Right atrium auricular region (tissue), 2 donors: Measurements from ENCODE around the gene XRCC5. TPM values are rescaled to one million over a fixed set of nuclear protein-coding genes. Genes with fewer than 3 reads are reported as not detected.

Experiments used
- DNase-seq: peaks from one replicate; pipeline ENCODE4 v3.0.0-alpha.2; 2019; ENCODE audit warnings: low spot score
- H3K27ac ChIP-seq, 2 donors: fragments of 200-600 bp; sonication (generic); 1 replicate in 1 of 2; 2 replicates in 1 of 2; pipeline ENCODE4 v1.5.1; 2016 to 2019
- H3K27me3 ChIP-seq, 2 donors: fragments of 200-600 bp; sonication (generic); one replicate each; pipeline versions ENCODE4 v1.5.1 to v1.6.0; 2017 to 2019
- H3K36me3 ChIP-seq: fragments of 200-600 bp; sonication (generic); one replicate; pipeline ENCODE4 v1.5.1; 2016
- H3K4me1 ChIP-seq, 2 donors: fragments of 200-600 bp; sonication (generic); one replicate each; pipeline versions ENCODE4 v1.5.1 to v1.6.0; 2017 to 2019
- H3K4me3 ChIP-seq, 2 donors: fragments of 200-600 bp; sonication (generic); 1 replicate in 1 of 2; 2 replicates in 1 of 2; pipeline ENCODE4 v1.5.1; 2017 to 2019; ENCODE audit warnings: mild to moderate bottlenecking in 1 of 2, moderate library complexity in 1 of 2
- H3K9me3 ChIP-seq, 2 donors: fragments of 200-600 bp; sonication (generic); one replicate each; pipeline ENCODE4 v1.5.1; 2019
- total RNA-seq, 2 donors: library from RNA; depleted of rRNA; stranded (reverse); fragments of >200 nt; gene quantifications; one replicate each; pipeline ENCODE4 v1.1.0, GENCODE V29; 2016
- TF ChIP-seq, protein P1 (sequence below), 2 donors: fragments of 200-600 bp; sonication (generic); IDR thresholded peaks; one replicate each; pipeline ENCODE4 v1.5.1; 2019; ENCODE audit warnings: antibody characterized with exemption in 2 of 2

XRCC5 gene
- total RNA-seq, 2 donors from 2014 or later: 89.9 to 93.7 TPM

DNA sequence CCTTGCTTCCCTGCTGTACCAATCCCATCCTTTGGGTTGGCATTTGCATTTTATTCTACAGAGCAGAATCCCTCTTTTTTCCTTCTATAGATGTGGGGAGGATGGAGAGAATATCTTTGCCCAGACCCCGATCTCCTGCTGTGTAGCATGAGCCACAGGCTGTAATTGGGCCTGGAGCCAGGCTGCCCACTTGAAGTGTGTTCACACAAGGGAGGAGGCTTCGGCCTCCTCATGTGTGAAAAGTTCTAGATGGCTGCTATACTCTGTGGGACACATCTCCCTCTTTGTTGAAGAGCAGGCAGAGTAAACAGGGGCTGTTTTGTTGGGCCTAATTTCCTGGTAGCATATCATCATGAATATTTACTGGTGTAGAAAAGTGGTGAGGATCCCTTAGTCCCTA lies 126.3 kb downstream of the XRCC5 start:
- no peaks in the 10 kb centered on the region for H3K36me3 ChIP-seq
- no peaks in the 10 kb centered on the region for H3K4me1 ChIP-seq
- no peaks in the 10 kb centered on the region for H3K27me3 ChIP-seq
- no peak overlapping the region for H3K4me3 ChIP-seq
- H3K9me3 ChIP-seq: peaks cover 0 to 27% of the 10 kb centered on the region in 2 donors
- no peak overlapping the region for H3K27ac ChIP-seq
- DNase-seq: no peak
- TF ChIP-seq, protein P1, sequence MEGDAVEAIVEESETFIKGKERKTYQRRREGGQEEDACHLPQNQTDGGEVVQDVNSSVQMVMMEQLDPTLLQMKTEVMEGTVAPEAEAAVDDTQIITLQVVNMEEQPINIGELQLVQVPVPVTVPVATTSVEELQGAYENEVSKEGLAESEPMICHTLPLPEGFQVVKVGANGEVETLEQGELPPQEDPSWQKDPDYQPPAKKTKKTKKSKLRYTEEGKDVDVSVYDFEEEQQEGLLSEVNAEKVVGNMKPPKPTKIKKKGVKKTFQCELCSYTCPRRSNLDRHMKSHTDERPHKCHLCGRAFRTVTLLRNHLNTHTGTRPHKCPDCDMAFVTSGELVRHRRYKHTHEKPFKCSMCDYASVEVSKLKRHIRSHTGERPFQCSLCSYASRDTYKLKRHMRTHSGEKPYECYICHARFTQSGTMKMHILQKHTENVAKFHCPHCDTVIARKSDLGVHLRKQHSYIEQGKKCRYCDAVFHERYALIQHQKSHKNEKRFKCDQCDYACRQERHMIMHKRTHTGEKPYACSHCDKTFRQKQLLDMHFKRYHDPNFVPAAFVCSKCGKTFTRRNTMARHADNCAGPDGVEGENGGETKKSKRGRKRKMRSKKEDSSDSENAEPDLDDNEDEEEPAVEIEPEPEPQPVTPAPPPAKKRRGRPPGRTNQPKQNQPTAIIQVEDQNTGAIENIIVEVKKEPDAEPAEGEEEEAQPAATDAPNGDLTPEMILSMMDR (IDR thresholded peaks at IDR 0.05): no peak

DNA sequence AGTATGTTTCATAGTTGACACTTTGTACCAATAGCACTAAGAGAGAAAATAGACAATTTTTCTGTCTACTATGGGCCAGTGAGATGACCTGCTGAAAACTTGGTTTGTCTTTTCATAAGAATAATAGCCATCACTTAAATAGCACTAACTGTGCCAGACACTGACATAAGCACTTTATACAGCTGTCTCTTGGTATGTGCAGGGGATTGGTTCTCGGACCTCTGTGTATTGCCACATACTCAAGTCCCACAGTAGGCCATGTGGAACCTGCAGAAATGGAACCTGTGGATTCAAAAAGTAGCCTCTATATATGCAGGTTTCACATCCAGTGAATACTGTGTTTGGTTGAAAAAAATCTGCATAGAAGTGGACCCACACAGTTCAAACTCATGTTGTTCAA lies 126.7 kb downstream of the XRCC5 start:
- no peak for DNase-seq

DNA sequence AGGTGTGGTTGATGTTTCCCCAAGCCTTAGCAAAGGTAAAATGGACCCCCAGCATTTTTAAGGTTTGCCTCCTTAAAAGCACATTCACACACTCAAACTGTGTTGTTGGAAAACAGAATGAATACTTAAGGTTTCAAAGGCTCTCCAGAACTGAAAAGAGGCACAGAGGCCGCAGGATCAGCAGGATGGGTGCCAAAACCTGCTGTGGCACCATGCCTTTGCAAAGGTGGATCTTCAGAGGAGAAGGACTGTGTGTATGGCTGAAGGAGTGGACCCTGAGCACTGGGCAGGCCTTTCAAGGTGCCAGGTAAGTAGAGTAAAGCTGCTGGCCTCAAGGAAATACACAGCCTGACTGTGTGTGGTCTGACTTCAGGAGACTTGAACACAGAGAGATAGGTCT lies 127.3 kb downstream of the XRCC5 start:
- Histone ChIP-seq H3K9me3 (peaks cover 0 to 20% of the 10 kb centered on the region in 2 donors), H3K27me3 (no peaks in the 10 kb centered on the region), H3K4me1 (no peaks in the 10 kb centered on the region), H3K36me3 (no peaks in the 10 kb centered on the region), H3K27ac (no peak overlapping the region), H3K4me3 (no peak overlapping the region)
- TF ChIP-seq, protein P1 (IDR thresholded peaks at IDR 0.05): no peak
- no peak for DNase-seq

More for the DNA sequence above, 126.7 kb downstream of the XRCC5 start:
- H3K36me3 ChIP-seq: no peaks in the 10 kb centered on the region
- no peaks in the 10 kb centered on the region for H3K27me3 ChIP-seq
- no peak overlapping the region for H3K27ac ChIP-seq
- no peak overlapping the region for H3K4me3 ChIP-seq
- TF ChIP-seq, protein P1 (IDR thresholded peaks at IDR 0.05): no peak
- H3K4me1 ChIP-seq: no peaks in the 10 kb centered on the region
- H3K9me3 ChIP-seq: peaks cover 0 to 26% of the 10 kb centered on the region in 2 donors

DNA sequence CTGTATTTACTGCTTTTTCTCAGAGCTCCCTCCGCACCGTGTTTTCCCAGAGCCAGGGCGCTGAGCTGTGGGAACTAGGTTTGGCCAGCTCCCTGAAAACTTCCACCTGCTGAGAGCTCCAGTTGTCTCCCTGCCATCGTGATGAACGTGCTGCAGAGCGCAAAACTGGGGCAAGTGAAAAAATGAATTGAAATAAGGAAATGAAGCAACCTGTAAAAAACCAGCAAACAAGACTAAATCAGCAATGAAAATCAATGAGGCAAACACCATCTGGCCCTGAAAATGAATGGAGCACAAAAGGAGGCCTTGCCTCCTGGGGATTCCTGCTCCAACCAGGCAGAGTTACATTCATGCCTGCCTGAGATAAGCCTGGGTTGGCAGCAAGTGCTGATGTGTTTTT lies 133.2 kb downstream of the XRCC5 start:
- Histone ChIP-seq H3K27me3 (no peaks in the 10 kb centered on the region), H3K9me3 (no peaks in the 10 kb centered on the region), H3K4me3 (no peak overlapping the region), H3K36me3 (no peaks in the 10 kb centered on the region), H3K27ac (no peak overlapping the region), H3K4me1 (no peaks in the 10 kb centered on the region)
- TF ChIP-seq, protein P1 (IDR thresholded peaks at IDR 0.05): no peak
- DNase-seq: no peak

- no peaks in the 10 kb centered on the region for H3K27me3 ChIP-seq
- DNase-seq: no peak
- TF ChIP-seq, protein P1 (IDR thresholded peaks at IDR 0.05): no peak
Observed at GRCh38 chr2:216243026-216243425, 133.9 kb downstream of the XRCC5 start.

DNA sequence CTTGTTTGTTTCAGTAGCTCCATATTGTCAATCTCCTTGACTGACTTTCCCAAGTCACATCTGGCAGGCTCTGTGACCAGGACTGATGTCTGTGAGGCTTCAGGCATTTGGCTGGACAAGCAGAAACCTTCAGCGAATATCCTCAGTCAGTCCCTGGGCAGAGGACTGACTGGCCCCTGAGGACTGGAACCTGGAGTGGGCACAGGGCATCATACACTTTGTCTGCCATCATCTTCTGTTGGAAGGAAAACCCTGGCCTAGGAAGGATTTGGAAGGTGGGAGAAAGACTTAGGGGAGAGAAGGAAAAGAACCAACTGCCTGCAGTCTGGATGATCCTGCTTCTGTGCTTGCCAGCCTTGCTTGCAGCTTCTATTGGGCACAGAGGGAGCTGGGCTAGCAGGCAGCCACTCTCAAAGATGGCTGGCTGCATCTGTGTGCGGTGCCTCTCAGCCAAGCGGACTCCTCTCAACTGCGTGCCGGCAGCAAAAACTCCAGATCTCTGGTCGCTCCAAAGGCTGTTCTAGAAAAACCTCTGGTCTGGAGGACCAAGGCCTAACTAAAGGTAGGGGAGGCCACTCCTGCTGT lies 136.3 kb downstream of the XRCC5 start:
- no peak overlapping the region for H3K27ac ChIP-seq
- no peaks in the 10 kb centered on the region for H3K4me1 ChIP-seq
- no peaks in the 10 kb centered on the region for H3K36me3 ChIP-seq
- H3K27me3 ChIP-seq: no peaks in the 10 kb centered on the region
- DNase-seq: no peak
- no peak overlapping the region for H3K4me3 ChIP-seq
- H3K9me3 ChIP-seq: peaks cover 0 to 14% of the 10 kb centered on the region in 2 donors
- TF ChIP-seq, protein P1 (IDR thresholded peaks at IDR 0.05): no peak

More at GRCh38 chr2:216243026-216243425, 133.9 kb downstream of the XRCC5 start:
- no peaks in the 10 kb centered on the region for H3K36me3 ChIP-seq
- H3K27ac ChIP-seq: no peak overlapping the region
- peaks cover 0 to 2% of the 10 kb centered on the region in 2 donors for H3K9me3 ChIP-seq
- H3K4me3 ChIP-seq: no peak overlapping the region
- H3K4me1 ChIP-seq: no peaks in the 10 kb centered on the region
